ENCODE results near the gene TMEM175.

GRCh38 chr4:955931-956381 lies 23.7 kb downstream of the TMEM175 start:
- no peak for TF ChIP-seq TAF1 (CRISPR knock-in tag; IDR thresholded peaks at IDR 0.05)
- TF ChIP-seq SETDB1 (CRISPR knock-in tag; IDR thresholded peaks at IDR 0.05; ENCODE audit: borderline replicate concordance) = no peak
- TF ChIP-seq BRF2 (CRISPR knock-in tag; IDR thresholded peaks at IDR 0.05) = no peak
- no peak for TF ChIP-seq GABPB1 (CRISPR knock-in tag; IDR thresholded peaks at IDR 0.05)
- no peak for TF ChIP-seq ZNF414 (CRISPR knock-in tag; IDR thresholded peaks at IDR 0.05)
- TF ChIP-seq DNMT1 (CRISPR knock-in tag; IDR thresholded peaks at IDR 0.05) = no peak
- TF ChIP-seq CEBPB (IDR thresholded peaks at IDR 0.05; ENCODE audit: borderline replicate concordance, low read depth, low read length) = no peak
- no peak for TF ChIP-seq ZC3H4 (CRISPR knock-in tag; IDR thresholded peaks at IDR 0.05; ENCODE audit: borderline replicate concordance)
- TF ChIP-seq MEF2D (CRISPR knock-in tag; IDR thresholded peaks at IDR 0.05) = no peak
- no peak for TF ChIP-seq ISL2 (CRISPR knock-in tag; IDR thresholded peaks at IDR 0.05)
- TF ChIP-seq, protein P1, sequence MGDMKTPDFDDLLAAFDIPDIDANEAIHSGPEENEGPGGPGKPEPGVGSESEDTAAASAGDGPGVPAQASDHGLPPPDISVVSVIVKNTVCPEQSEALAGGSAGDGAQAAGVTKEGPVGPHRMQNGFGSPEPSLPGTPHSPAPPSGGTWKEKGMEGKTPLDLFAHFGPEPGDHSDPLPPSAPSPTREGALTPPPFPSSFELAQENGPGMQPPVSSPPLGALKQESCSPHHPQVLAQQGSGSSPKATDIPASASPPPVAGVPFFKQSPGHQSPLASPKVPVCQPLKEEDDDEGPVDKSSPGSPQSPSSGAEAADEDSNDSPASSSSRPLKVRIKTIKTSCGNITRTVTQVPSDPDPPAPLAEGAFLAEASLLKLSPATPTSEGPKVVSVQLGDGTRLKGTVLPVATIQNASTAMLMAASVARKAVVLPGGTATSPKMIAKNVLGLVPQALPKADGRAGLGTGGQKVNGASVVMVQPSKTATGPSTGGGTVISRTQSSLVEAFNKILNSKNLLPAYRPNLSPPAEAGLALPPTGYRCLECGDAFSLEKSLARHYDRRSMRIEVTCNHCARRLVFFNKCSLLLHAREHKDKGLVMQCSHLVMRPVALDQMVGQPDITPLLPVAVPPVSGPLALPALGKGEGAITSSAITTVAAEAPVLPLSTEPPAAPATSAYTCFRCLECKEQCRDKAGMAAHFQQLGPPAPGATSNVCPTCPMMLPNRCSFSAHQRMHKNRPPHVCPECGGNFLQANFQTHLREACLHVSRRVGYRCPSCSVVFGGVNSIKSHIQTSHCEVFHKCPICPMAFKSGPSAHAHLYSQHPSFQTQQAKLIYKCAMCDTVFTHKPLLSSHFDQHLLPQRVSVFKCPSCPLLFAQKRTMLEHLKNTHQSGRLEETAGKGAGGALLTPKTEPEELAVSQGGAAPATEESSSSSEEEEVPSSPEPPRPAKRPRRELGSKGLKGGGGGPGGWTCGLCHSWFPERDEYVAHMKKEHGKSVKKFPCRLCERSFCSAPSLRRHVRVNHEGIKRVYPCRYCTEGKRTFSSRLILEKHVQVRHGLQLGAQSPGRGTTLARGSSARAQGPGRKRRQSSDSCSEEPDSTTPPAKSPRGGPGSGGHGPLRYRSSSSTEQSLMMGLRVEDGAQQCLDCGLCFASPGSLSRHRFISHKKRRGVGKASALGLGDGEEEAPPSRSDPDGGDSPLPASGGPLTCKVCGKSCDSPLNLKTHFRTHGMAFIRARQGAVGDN (CRISPR knock-in tag; IDR thresholded peaks at IDR 0.05) = no peak
- TF ChIP-seq POLR2A (IDR thresholded peaks at IDR 0.05; ENCODE audit: insufficient read depth in 1 of 2, low read depth in 2 of 2, low read length in 2 of 2) = no peak

All from HepG2 (cell line).